ENCODE measurements around the gene WDR47. TPM values are rescaled to one million over a fixed set of nuclear protein-coding genes. Genes with fewer than 3 reads are reported as not detected.

Gene WDR47
- total RNA-seq, 1 donor from 2014 or later, result 11.8 TPM

DNA sequence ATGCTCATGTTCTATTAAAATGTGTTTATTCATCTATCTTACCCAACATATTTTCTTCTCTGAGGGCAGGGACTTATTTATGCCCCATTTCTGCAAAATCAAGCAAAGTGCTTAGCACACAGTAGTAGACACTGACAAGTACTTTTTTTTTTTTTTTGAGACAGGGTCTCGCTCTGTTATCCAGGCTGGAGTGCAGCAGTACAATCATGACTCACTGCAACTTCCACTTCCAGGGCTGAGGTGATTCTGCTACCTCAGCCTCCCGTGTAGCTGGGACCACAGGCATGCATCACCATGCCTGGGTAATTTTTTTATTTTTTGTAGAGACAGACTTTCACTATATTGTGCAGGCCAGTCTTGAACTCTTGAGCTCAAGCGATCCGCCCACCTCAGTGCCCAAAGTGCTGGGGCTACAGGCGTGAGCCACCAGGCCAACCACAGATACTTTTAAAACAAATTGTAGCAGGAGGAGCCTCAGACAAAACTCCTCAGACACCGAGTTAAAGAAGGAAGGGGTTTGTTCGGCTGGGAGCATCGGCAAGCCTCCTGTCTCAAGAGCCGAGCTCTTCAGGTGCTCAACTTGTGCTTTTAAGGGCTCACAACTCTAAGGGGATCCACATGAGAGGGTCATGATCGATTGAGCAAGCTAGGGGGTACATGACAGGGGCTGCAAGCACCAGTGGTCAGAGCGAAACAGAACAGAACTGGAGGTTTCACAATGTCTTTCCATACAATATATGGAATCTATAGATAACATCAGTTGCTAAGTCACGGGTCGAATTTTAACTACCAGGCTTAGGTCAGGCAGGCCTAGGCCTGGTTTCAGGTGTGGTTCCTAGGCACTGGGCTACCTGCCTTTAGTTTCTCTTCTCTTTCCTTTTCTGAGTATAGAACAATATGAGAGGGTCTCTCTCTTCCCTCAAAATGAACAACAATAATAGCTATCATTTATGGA, 42.9 kb upstream of the WDR47 start:
- Histone ChIP-seq H3K27ac (peak overlapping the region in 1 of 2 donors; percentile 49), H3K4me3 (no peak overlapping the region), H3K27me3 (no peaks in the 10 kb centered on the region), H3K36me3 (no peaks in the 10 kb centered on the region), H3K4me1 (peaks cover 0 to 11% of the 10 kb centered on the region in 2 donors), H3K9me3 (no peaks in the 10 kb centered on the region)
- intact Hi-C loops (cut with DNase I), result no loop called here
- peak in 1 of 2 donors; percentile 41 for DNase-seq (ENCODE audit: low spot score in 2 of 2)
- TF ChIP-seq, protein P1, sequence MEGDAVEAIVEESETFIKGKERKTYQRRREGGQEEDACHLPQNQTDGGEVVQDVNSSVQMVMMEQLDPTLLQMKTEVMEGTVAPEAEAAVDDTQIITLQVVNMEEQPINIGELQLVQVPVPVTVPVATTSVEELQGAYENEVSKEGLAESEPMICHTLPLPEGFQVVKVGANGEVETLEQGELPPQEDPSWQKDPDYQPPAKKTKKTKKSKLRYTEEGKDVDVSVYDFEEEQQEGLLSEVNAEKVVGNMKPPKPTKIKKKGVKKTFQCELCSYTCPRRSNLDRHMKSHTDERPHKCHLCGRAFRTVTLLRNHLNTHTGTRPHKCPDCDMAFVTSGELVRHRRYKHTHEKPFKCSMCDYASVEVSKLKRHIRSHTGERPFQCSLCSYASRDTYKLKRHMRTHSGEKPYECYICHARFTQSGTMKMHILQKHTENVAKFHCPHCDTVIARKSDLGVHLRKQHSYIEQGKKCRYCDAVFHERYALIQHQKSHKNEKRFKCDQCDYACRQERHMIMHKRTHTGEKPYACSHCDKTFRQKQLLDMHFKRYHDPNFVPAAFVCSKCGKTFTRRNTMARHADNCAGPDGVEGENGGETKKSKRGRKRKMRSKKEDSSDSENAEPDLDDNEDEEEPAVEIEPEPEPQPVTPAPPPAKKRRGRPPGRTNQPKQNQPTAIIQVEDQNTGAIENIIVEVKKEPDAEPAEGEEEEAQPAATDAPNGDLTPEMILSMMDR (IDR thresholded peaks at IDR 0.05), result no peak

DNA sequence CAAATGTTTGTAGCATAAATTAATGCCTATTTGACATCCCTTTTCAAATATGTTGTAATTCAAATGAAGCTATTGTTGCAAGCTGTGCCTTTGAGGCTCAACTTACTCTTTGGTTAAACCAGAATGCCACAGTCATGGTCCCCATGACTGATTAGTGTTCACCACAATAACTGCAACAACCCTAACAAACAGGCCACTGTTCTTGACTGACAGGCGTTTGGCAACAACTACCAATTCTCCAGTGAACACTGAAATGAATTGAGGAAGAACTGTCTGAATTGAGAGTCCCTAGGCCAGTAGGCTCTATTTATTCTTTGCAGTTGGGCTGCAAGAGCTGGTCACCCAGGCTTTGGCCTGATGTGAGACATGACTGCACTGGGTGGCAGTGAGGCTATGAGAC, 42.0 kb upstream of the WDR47 start:
- intact Hi-C loops (cut with DNase I), result no loop called here
- Histone ChIP-seq H3K4me3 (no peak overlapping the region), H3K9me3 (no peaks in the 10 kb centered on the region), H3K4me1 (peaks cover 0 to 10% of the 10 kb centered on the region in 2 donors), H3K27me3 (no peaks in the 10 kb centered on the region), H3K36me3 (no peaks in the 10 kb centered on the region), H3K27ac (peak overlapping the region; percentile 49 to 65)
- DNase-seq (ENCODE audit: low spot score in 2 of 2), result peak in 1 of 2 donors; percentile 12
- TF ChIP-seq, protein P1 (IDR thresholded peaks at IDR 0.05), result no peak

DNA sequence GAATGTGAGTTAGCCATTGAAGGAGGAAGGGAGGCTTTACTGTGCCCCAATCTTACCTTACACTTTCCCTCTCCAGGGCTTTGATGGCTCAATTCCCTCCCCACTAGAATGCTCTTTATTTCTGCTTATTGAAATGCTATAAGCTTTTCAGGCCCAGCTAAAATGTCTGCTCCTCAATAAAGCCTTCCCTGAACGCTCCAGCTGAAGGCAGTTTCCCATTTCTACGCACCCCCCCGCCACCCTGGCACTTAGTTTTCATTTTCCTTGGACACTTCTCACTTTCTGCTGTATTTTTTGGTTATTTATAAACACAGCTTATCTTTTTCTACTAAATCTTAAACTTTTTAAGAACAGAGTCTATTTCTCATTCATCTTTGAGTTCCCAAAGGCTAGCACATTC, 41.6 kb upstream of the WDR47 start:
- intact Hi-C loops (cut with DNase I), result no loop called here
- peak overlapping the region; percentile 49 to 65 for H3K27ac ChIP-seq

DNA sequence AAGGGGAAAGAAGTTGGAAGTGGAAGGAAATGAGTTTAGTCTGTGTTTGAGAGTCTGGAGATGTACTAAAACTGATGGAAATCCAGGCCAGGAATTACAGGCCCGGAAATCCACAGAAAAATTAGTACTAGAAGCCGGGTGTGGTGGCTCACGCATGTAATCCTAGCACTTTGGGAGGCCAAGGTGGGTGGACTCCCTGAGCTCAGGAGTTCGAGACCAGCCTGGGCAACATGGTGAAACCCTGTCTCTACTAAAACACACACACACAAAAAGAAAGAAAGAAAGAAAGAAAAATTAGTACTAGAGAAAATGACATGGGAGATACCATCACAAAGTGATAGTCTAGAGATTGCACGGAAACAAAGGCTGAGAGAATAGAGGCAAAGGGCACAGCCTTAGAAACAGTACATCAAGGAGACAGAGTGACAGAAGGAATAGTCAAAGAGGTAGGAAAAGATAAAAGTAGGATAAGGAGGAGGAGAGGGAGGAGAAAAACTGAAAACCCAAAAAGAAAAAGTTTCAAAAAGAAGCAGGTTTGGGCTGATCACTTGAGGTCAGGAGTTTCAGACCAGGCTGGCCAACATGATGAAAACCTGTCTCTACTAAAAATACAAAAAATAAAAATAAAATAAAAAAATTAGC, 38.7 kb upstream of the WDR47 start:
- no peaks in the 10 kb centered on the region for H3K9me3 ChIP-seq
- no peak for DNase-seq (ENCODE audit: low spot score in 2 of 2)
- no peak overlapping the region for H3K4me3 ChIP-seq
- H3K27me3 ChIP-seq, result no peaks in the 10 kb centered on the region
- H3K36me3 ChIP-seq, result no peaks in the 10 kb centered on the region
- intact Hi-C loops (cut with DNase I), result no loop called here
- peak overlapping the region; percentile 59 to 81 for H3K27ac ChIP-seq
- peaks cover 0 to 15% of the 10 kb centered on the region in 2 donors for H3K4me1 ChIP-seq
- TF ChIP-seq, protein P1 (IDR thresholded peaks at IDR 0.05), result no peak

More for the DNA sequence above, 41.6 kb upstream of the WDR47 start:
- peak in 1 of 2 donors; percentile 28 for DNase-seq (ENCODE audit: low spot score in 2 of 2)
- Histone ChIP-seq H3K36me3 (no peaks in the 10 kb centered on the region), H3K4me1 (peaks cover 0 to 10% of the 10 kb centered on the region in 2 donors), H3K27me3 (no peaks in the 10 kb centered on the region), H3K4me3 (no peak overlapping the region), H3K9me3 (no peaks in the 10 kb centered on the region)
- TF ChIP-seq, protein P1 (IDR thresholded peaks at IDR 0.05), result no peak

DNA sequence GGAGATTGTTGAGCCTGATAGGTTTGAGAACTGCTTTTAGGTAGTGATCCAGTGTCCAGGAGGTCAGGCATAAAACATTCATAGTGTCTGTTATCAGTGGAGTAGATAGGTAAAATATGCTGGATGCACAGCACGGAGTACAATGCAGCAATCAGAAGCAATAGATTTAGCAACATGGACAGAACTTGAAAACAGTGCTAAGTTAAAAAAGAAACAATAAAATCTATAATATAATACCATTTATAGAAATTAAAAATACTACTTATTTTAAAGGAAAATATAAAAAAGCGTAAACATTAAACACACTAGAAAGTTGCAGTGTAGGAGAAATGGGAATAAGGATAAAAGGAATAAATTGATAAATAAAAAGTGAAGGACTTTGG, 37.3 kb upstream of the WDR47 start:
- Histone ChIP-seq H3K4me1 (peaks cover 4 to 24% of the 10 kb centered on the region in 2 donors), H3K9me3 (no peaks in the 10 kb centered on the region), H3K27me3 (no peaks in the 10 kb centered on the region), H3K27ac (peak overlapping the region; percentile 59 to 81), H3K36me3 (no peaks in the 10 kb centered on the region), H3K4me3 (peak overlapping the region in 1 of 2 donors; percentile 33)
- no peak for DNase-seq (ENCODE audit: low spot score in 2 of 2)
- intact Hi-C loops (cut with DNase I), result loop anchor here (5.0 kb wide), 1 partner anchor 318 kb away; the partner anchor contains the start of gene SORT1
- TF ChIP-seq, protein P1 (IDR thresholded peaks at IDR 0.05), result no peak

Data from ascending aorta (tissue), 2 donors.